Effector memory CD8-positive, alpha-beta T cell (primary cell): Measurements from ENCODE around the gene ARHGAP10.

ENCODE experiments used
- ATAC-seq: fragments of 150-1000 bp; cut with Tn5 transposase; replicated peaks from 2 replicates; pipeline ENCODE4 v1.10.0; 2021; ENCODE audit warnings: mild to moderate bottlenecking, moderate library complexity
- DNase-seq, 3 experiments: peaks; one replicate each; pipeline ENCODE4 v3.0.0; 2021
- H3K27ac Mint-ChIP-seq, 2 donors: one replicate each; pipeline ENCODE4 v1.8.0; 2022; ENCODE audit warnings: mild to moderate bottlenecking in 2 of 2, mixed read lengths in 2 of 2, moderate library complexity in 2 of 2
- H3K27me3 Mint-ChIP-seq, 2 donors: one replicate each; pipeline ENCODE4 v1.8.0; 2022; ENCODE audit warnings: mixed read lengths in 2 of 2
- H3K36me3 Mint-ChIP-seq: one replicate; pipeline ENCODE4 v1.8.0; 2022; ENCODE audit warnings: mild to moderate bottlenecking, moderate library complexity, mixed read lengths; ENCODE audit not compliant: insufficient read depth
- H3K4me1 Mint-ChIP-seq, 2 donors: one replicate each; pipeline ENCODE4 v1.8.0; 2022; ENCODE audit warnings: low read depth in 2 of 2, mixed read lengths in 2 of 2
- H3K4me3 Mint-ChIP-seq, 2 donors: one replicate each; pipeline ENCODE4 v1.8.0; 2022; ENCODE audit warnings: mild to moderate bottlenecking in 2 of 2, mixed read lengths in 2 of 2, moderate library complexity in 2 of 2
- H3K9me3 Mint-ChIP-seq, 2 donors: one replicate each; pipeline ENCODE4 v1.8.0; 2022; ENCODE audit warnings: mixed read lengths in 2 of 2

ARHGAP10 gene

DNA sequence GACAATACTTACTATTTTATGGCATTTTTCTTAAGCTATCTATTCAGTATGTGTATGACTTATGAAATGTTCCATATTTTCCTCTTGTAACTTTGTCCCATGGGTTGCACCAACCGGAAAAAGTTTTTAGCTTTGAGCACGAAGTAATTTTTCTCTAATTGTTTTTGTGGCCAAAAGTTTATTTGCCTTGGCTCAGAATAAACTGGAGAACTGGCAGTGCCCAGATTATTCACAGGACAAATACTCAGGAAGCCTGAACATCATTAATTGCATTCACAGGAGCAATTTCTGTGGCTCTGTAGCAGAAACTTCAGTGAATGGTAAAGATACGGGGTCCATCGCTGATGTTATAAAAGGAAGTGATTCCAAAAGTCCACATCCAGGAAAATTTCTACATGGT is 184.5 kb downstream of the ARHGAP10 start:
- H3K36me3 Mint-ChIP-seq, result peaks cover 6% of the 10 kb centered on the region
- DNase-seq (no peak), ATAC-seq (no peak)
- no peak overlapping the region for H3K27ac Mint-ChIP-seq
- H3K4me1 Mint-ChIP-seq, result no peaks in the 10 kb centered on the region
- H3K4me3 Mint-ChIP-seq, result no peak overlapping the region
- H3K9me3 Mint-ChIP-seq, result no peaks in the 10 kb centered on the region
- H3K27me3 Mint-ChIP-seq, result no peaks in the 10 kb centered on the region

- ATAC-seq, result no peak
- Mint-ChIP-seq H3K4me1 (peaks cover 2 to 3% of the 10 kb centered on the region in 2 donors), H3K9me3 (no peaks in the 10 kb centered on the region), H3K36me3 (peaks cover 3% of the 10 kb centered on the region), H3K27ac (no peak overlapping the region), H3K27me3 (no peaks in the 10 kb centered on the region), H3K4me3 (no peak overlapping the region)
- DNase-seq, result no peak
These were observed 191.5 kb downstream of the ARHGAP10 start for GRCh38 chr4:147923381-147923780.

DNA sequence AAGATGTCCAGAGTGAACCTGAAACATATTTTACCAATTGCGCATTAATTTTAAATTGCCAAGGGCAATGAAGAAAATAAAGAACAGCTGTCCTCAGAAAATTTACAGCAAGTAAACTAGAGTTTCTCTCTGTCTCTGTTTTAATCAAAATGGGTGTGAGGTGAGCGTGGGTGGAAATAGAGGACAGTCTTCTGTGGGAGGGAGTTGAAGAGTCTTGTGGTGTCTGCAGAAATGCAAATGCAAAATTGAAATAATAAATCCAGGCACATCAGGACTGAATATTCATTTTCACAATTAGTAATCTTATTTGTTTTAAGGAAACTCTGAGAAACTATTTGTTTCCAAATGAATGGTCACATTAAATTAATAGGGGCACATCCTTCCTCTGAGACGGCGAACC is 192.0 kb downstream of the ARHGAP10 start:
- ATAC-seq (no peak), DNase-seq (no peak)
- Mint-ChIP-seq H3K9me3 (no peaks in the 10 kb centered on the region), H3K27ac (no peak overlapping the region), H3K4me1 (peaks cover 2 to 3% of the 10 kb centered on the region in 2 donors), H3K27me3 (no peaks in the 10 kb centered on the region), H3K36me3 (peaks cover 2% of the 10 kb centered on the region), H3K4me3 (no peak overlapping the region)

- peaks cover 2 to 3% of the 10 kb centered on the region in 2 donors for H3K4me1 Mint-ChIP-seq
- no peaks in the 10 kb centered on the region for H3K9me3 Mint-ChIP-seq
- no peaks in the 10 kb centered on the region for H3K27me3 Mint-ChIP-seq
- no peak for DNase-seq
- H3K4me3 Mint-ChIP-seq, result no peak overlapping the region
- no peak overlapping the region for H3K27ac Mint-ChIP-seq
- no peaks in the 10 kb centered on the region for H3K36me3 Mint-ChIP-seq
- ATAC-seq, result no peak
These were observed 192.9 kb downstream of the ARHGAP10 start for GRCh38 chr4:147924604-147925412.

- Mint-ChIP-seq H3K36me3 (no peaks in the 10 kb centered on the region), H3K4me3 (no peak overlapping the region), H3K9me3 (no peaks in the 10 kb centered on the region), H3K27me3 (no peaks in the 10 kb centered on the region), H3K4me1 (peaks cover 2 to 3% of the 10 kb centered on the region in 2 donors), H3K27ac (no peak overlapping the region)
- DNase-seq, result no peak
- ATAC-seq, result no peak
These were observed 195.7 kb downstream of the ARHGAP10 start for GRCh38 chr4:147927377-147928137.

DNA sequence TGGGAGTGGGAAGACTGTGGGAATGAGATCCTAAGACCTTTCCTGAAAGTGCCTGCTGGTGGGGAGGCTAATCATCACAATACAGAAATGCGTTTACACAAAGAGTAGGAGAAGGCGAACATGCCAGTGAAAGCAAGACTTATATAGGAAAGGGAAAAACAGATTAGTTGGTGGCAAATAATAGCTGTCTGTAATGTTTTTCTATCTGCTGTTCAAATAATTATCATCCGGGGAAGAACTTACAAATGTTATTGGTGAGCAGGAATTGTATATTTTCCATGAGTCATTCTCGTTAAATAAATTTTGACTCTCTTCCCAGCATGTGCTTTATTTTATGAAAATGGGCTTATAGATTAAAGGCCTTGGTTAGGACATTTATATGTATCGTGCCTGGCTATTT is 196.5 kb downstream of the ARHGAP10 start:
- H3K4me3 Mint-ChIP-seq, result no peak overlapping the region
- H3K27me3 Mint-ChIP-seq, result no peaks in the 10 kb centered on the region
- no peak for ATAC-seq
- no peak for DNase-seq
- peaks cover 3 to 4% of the 10 kb centered on the region in 2 donors for H3K4me1 Mint-ChIP-seq
- no peaks in the 10 kb centered on the region for H3K9me3 Mint-ChIP-seq
- no peak overlapping the region for H3K27ac Mint-ChIP-seq
- no peaks in the 10 kb centered on the region for H3K36me3 Mint-ChIP-seq

GRCh38 chr4:147929746-147930145 is 197.9 kb downstream of the ARHGAP10 start:
- Mint-ChIP-seq H3K4me3 (no peak overlapping the region), H3K4me1 (peaks cover 0 to 4% of the 10 kb centered on the region in 2 donors), H3K9me3 (no peaks in the 10 kb centered on the region), H3K27ac (no peak overlapping the region), H3K36me3 (no peaks in the 10 kb centered on the region), H3K27me3 (no peaks in the 10 kb centered on the region)
- no peak for ATAC-seq
- DNase-seq, result no peak

DNA sequence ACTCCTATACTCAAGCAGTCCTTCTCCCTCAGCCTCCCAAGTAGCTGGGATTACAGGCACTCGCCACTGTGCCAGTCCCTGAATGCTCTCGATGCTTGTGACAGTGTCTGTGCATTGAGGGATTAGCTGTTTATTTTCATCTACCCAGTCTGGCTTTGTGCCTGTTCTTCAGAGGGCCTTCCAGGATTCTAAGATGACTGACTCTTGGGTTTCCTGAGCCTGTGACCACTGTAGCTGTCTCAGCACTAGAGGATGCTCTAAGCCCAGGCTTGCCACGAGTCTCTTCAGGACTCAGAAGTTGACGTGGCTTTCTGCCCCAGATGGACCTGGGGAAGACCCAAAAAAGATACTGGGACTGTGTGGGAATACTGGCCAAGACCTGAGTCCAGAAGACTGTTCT is 201.4 kb downstream of the ARHGAP10 start:
- Mint-ChIP-seq H3K27ac (no peak overlapping the region), H3K4me1 (peaks cover 0 to 4% of the 10 kb centered on the region in 2 donors), H3K9me3 (no peaks in the 10 kb centered on the region), H3K36me3 (peaks cover 4% of the 10 kb centered on the region), H3K4me3 (no peak overlapping the region), H3K27me3 (no peaks in the 10 kb centered on the region)
- peak; percentile 65 for ATAC-seq
- DNase-seq, result peak in 2 of 3 experiments; percentile 11 to 14

DNA sequence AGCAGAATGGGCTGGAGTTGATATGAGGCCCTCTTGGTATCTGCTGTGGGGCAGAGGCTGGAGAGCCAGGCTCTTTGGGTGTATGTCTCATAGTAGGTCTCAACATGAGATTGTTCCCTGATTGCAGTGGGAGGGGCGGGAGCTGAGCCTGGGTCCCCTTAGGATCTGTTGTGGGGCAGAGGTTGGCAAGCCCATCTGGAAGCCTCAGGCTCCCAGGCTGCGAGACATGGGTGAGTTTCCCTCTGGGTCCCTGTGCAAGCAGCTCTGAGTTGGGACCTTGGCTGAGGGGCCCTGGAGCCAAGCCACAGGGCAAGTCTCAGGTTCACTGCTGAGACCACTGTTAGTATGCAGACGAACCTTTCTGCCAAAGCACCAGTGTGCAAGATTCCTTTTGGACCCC is 201.9 kb downstream of the ARHGAP10 start:
- H3K4me3 Mint-ChIP-seq, result no peak overlapping the region
- ATAC-seq (no peak), DNase-seq (no peak)
- peaks cover 0 to 4% of the 10 kb centered on the region in 2 donors for H3K4me1 Mint-ChIP-seq
- H3K9me3 Mint-ChIP-seq, result no peaks in the 10 kb centered on the region
- H3K36me3 Mint-ChIP-seq, result peaks cover 4% of the 10 kb centered on the region
- no peaks in the 10 kb centered on the region for H3K27me3 Mint-ChIP-seq
- H3K27ac Mint-ChIP-seq, result no peak overlapping the region

DNA sequence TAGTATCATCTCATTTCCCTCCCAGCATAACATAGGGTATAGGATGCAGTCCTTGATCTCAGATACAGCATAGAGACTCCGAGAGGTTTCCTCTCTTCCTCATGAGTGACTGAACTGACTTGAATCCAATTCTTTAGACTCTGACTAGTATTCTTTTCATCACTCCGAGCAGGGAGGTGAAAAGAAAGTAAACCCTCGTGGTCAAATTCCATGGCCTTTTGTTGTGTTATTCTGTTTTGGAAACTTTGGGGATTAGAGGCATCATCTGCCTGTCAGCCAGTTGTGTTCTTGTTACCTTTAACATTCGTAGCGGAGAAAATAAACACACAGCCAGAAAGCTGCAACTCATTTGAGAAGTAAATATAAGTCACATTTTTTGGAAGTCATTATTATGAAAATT is 206.6 kb downstream of the ARHGAP10 start:
- no peaks in the 10 kb centered on the region for H3K27me3 Mint-ChIP-seq
- H3K27ac Mint-ChIP-seq, result no peak overlapping the region
- ATAC-seq (no peak), DNase-seq (no peak)
- H3K4me3 Mint-ChIP-seq, result no peak overlapping the region
- H3K4me1 Mint-ChIP-seq, result peaks cover 8 to 21% of the 10 kb centered on the region in 2 donors
- H3K36me3 Mint-ChIP-seq, result peaks cover 6% of the 10 kb centered on the region
- no peaks in the 10 kb centered on the region for H3K9me3 Mint-ChIP-seq

GRCh38 chr4:147940171-147940570 is 208.3 kb downstream of the ARHGAP10 start:
- ATAC-seq, result no peak
- Mint-ChIP-seq H3K4me3 (no peak overlapping the region), H3K9me3 (no peaks in the 10 kb centered on the region), H3K27me3 (no peaks in the 10 kb centered on the region), H3K27ac (peak overlapping the region in 1 of 2 donors; percentile 32), H3K4me1 (peaks cover 18 to 37% of the 10 kb centered on the region in 2 donors), H3K36me3 (peaks cover 9% of the 10 kb centered on the region)
- no peak for DNase-seq

- Mint-ChIP-seq H3K27ac (no peak overlapping the region), H3K27me3 (no peaks in the 10 kb centered on the region), H3K4me3 (no peak overlapping the region), H3K9me3 (no peaks in the 10 kb centered on the region), H3K36me3 (peaks cover 9% of the 10 kb centered on the region), H3K4me1 (peaks cover 21 to 39% of the 10 kb centered on the region in 2 donors)
- no peak for ATAC-seq
- no peak for DNase-seq
These were observed 209.5 kb downstream of the ARHGAP10 start for GRCh38 chr4:147941373-147941772.

DNA sequence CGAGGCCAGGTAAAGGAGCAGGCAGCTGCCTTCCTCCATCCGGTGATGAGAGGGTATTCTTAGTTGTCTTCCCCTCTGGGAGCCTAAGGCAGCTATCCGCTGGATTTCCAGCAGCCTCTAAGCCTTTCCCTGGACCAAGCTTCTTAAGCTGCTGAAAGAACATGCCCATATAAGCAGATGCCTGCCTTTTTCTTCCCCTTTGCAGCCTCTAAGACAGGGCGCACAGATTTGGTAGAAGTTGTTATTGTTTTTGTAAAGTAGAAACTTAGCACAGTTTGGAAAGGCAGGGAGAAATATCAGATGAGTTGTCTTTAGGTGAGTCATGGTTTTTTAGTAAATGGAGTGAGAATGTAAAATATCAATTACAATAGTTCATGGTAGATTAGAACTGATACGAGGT is 210.8 kb downstream of the ARHGAP10 start:
- H3K27ac Mint-ChIP-seq, result peak overlapping the region; percentile 3 to 74
- peak; percentile 43 for ATAC-seq

GRCh38 chr4:147943159-147943638 is 211.3 kb downstream of the ARHGAP10 start:
- Mint-ChIP-seq H3K4me1 (peaks cover 21 to 39% of the 10 kb centered on the region in 2 donors), H3K4me3 (peak overlapping the region; percentile 54 to 60), H3K9me3 (no peaks in the 10 kb centered on the region), H3K27me3 (no peaks in the 10 kb centered on the region), H3K27ac (peak overlapping the region; percentile 3 to 74), H3K36me3 (peaks cover 11% of the 10 kb centered on the region)
- peak; percentile 80 for ATAC-seq
- no peak for DNase-seq

More for the DNA sequence above, 210.8 kb downstream of the ARHGAP10 start:
- Mint-ChIP-seq H3K27me3 (no peaks in the 10 kb centered on the region), H3K9me3 (no peaks in the 10 kb centered on the region), H3K4me1 (peaks cover 21 to 39% of the 10 kb centered on the region in 2 donors), H3K4me3 (peak overlapping the region; percentile 54 to 60), H3K36me3 (peaks cover 8% of the 10 kb centered on the region)
- no peak for DNase-seq
